Activated CD4-positive, alpha-beta T cell treated with anti-CD3 and anti-CD28 coated beads, Interleukin-2, amount 50 U/mL, for 4 hours (primary cell): Measurements from ENCODE around the gene CCS.
A peak's percentile ranks its signal among the peaks of the same experiment; 100 is the strongest.
"Not testable (repeated sequence)": the region's sequence is repeated elsewhere in the genome, so short reads cannot be mapped to it uniquely, and the experiment has no call there.

Experiments used
- DNase-seq, 2 experiments: peaks; one replicate each; pipeline ENCODE4 v3.0.0-alpha.2; 2020

The CCS gene

DNA sequence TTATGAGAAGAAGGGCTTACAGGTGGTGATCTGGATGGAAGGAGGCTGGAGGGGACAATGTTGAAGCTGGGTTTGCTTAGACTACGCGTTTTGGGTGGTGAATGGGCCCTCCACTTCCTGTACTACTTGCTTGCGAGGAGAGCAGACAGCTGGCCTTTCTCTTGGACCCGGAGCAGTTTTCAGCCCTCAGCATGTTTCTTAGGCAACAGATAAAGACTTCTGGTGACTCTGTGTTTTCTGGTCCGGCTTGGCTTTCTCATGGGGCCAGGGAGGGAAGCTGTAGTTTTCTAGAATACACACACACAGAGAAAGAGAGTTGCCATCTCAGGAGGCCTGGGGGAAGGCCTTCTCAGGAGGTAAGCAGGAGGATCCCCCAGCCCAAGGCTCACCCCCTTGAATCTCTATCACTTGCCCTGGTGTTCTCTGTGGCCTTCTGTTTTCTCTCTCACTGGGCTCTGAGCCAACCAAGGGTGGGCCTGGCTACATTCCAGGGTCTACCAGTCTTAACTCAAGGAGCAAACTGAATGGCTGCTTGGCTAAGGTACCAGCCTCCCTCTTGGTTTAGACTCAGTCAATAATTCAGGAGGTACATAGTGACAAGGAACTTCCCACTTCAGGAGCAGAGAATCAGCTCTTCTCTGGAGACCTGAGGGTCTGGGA is 2.4 kb downstream of the CCS start:
- no peak for DNase-seq

DNA sequence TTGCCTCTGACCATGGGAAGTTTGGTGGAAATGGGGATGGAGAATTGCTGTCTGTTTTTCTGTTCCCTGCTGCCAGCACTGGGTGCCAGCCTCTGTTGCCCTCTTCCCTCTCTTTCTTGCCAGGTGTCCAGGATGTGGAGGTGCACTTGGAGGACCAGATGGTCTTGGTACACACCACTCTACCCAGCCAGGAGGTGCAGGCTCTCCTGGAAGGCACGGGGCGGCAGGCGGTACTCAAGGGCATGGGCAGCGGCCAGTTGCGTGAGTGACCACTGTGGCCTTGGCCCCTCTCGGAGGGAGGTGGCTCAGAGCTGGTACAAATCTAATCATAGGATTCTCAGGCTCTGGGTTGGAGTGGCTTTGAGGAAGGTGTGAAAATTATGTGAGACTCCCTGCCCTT is 6.0 kb downstream of the CCS start:
- no peak for DNase-seq

DNA sequence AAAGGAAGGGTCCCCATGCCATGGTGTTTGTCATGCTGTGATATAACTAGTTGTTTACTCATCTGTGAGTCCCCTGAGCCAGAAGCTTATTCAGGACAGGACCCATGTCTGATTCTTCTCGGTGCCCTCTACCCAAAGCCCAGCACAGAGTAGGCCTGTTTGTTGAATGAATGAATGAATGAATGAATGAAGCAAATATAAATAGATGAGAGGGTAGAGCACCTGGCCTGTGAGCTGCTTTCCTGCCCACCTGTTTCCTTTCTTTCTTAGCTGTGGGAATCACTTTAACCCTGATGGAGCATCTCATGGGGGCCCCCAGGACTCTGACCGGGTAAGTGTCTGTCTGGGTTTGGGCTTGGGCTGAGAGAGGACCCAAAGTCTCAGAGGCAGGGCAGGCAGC is 7.2 kb downstream of the CCS start:
- DNase-seq, result no peak

DNA sequence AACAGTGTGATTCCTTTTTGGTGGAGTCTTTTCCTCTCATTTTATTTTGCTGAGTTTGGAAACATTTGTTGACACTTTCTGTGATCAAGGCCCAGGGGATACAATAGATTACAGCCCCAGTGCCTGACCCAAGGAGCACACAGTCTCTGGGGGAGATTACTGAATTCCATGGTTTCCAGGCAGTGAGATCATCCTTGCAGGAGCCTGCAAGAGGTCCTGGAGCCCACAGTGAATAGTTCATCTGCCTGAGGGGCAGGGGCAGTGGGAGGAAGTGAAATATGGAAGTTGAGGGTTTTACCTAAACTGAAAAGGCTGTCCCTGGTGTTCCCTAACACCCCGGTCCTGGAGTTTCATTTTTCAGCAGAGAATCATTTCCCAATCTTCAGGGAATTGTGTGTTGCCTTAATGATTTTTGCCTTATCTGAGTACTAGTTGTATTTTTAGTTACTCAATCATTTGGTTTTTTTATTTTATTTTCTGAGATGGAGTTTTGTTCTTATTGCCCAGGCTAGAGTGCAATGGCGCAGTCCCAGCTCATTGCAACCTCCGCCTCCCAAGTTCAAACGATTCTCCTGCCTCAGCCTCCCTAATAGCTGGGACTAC is 7.7 kb downstream of the CCS start:
- DNase-seq, result no peak

DNA sequence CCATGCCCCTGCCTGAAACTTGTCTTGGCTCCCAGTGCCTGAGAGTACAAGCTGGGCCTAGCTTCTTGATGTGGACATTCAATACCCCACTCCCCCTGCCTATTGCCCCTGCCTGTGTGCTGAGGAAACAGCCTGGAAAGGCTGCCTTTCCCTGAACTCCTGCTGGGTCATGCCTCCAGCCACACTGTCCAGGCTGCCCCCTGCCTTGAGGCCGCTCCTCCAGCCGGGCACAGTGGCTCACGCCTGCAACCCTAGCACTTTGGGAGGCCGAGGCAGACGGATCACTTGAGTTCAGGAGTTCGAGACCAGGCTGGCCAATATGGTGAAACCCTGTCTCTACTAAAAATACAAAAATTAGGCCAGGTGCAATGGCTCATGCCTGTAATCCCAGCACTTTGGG is 10.1 kb downstream of the CCS start:
- no peak for DNase-seq

DNA sequence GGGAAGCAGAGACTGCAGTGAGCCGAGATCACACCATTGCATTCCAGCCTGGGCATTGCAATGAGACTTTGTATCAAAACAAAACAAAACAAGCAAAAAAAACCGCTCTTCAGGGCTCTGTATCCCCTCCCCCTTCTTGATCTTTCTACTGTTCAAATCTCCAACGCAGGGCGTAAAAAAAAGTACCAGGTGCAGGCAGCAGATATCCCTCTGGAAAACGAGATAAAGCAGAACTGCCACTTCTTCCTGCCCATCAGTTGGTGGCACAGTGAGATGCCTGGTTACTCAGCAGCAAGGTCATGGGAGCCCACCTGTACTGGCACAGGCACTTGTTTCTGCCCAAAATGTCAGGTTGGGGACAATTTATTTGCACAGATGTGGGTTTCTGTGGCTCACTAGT is 11.2 kb downstream of the CCS start:
- no peak for DNase-seq

DNA sequence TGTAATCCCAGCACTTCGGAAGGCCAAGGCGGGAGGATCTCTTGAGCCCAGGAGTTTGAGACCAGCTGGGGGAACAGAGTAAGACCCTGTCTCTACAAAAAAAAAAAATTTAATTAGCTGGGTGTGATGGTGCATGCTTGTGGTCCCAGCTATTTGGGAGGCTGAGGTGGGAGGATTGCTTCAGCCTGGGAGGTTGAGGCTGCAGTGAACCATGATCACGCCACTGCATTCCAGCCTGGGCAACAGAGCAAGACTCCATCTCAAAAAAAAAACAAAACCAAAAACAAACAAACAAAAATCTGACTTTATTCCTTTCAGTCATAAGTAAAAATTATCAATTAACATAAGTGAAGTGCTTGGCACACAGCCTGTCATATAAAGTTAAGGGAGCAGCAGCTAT is 13.6 kb downstream of the CCS start:
- not testable (repeated sequence) for DNase-seq

DNA sequence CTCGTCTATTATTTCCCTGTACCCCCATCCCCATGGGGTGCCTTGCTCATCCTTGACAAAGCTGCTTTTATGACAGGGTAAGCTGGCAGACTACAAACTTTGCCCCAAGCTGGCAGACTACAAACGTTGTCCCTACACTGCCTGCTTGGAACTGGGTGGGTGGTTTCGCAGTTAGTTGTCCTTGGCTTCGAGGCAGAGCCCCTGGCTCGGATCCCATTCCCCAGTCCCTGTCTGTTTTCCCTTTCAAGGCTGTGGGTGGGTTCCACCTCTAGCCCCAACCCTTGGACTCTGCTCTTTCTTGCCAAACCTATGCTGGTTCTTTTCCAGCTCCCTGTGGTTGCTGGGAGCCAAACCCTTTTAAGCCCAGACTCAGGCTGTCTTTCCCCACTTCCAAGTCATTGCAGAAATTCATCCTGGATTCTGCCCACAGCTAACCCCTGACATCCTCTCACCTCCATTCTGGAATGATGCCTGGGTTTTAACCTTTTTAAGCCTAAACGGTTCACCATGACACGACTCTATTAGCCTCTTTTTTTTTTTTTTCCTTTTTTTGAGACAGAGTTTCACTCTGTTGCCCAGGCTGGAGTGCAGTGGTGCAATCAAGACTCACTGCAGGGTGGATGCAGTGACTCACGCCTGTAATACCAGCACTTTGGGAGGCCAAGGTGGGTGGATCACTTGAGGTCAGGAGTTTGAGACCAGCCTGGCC is 14.3 kb downstream of the CCS start:
- no peak for DNase-seq

DNA sequence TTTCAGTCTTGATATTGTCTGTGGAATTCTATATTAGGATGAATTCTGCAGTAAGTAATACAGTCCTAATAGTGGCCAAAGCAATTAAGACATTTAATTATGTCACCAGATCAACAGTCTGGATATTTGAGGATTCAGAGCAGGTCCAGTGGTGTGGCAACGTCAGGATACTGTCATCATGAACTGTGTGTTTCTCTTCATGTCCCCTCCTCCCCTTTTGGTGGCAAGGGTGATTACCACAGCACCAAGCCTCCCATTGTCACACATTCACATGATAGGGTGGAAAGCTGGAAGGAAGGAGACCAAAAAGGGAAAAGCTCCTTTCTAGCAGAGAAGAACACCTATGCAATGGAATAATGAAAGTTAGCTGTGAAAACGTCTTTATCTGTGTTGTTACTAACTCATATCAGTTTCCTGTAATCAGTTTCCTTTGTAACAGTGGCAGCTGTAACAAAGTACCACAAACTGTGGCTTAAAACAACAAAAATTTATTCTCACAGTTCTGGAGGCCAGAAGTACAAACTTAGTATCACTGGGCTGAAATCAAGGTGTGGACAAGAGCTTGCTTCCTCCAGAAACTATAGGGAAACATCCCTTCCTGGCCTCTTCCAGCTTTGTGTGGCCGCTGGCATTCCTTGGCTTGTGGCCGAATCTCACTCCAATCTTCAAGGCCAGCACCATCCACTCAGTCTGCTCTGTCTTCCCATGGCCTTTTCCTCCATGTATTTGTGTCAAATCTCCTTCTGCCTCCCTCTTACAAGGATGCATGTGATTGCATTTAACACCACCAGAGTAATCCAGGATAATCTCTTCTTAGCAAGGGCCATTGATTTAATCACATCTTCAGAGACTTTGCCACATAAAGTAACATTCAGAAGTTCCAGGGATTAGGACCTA is 17.0 kb downstream of the CCS start:
- DNase-seq, result no peak

DNA sequence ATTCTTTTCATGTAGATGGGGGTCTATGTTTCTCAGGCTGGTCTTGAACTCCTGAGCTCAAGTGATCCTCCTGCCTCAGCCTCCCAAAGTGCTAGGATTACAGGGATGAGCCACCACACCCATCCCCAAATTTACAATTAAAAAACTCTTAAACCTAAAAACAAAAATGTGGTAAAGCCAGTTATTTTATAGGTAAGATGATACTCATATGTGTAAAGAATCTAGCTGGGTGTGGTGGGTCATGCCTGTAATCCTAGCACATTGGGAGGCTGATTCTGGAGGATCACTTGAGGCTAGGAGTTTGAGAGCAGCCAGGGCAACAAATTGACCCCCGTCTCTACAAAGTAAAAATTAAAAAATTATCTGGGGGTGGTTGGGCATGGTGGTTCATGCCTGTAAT is 19.5 kb downstream of the CCS start:
- no peak for DNase-seq

DNA sequence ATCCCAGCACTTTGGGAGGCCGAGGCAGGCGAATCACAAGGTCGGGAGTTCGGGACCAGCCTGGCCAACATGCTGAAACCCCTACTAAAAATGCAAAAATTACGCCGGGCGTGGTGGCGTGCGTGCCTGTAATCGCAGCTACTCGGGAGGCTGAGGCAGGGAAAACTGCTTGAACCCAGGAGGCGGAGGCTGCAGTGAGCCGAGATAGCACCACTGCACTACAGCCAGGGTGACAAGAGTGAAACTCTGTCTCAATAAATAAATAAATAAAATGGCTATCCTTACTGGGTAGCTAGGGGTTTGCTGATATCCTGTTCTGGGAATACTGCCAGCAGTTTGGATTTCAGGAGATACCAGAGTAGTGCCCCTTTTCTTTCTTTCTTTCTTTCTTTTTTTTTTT is 21.1 kb downstream of the CCS start:
- DNase-seq, result no peak

DNA sequence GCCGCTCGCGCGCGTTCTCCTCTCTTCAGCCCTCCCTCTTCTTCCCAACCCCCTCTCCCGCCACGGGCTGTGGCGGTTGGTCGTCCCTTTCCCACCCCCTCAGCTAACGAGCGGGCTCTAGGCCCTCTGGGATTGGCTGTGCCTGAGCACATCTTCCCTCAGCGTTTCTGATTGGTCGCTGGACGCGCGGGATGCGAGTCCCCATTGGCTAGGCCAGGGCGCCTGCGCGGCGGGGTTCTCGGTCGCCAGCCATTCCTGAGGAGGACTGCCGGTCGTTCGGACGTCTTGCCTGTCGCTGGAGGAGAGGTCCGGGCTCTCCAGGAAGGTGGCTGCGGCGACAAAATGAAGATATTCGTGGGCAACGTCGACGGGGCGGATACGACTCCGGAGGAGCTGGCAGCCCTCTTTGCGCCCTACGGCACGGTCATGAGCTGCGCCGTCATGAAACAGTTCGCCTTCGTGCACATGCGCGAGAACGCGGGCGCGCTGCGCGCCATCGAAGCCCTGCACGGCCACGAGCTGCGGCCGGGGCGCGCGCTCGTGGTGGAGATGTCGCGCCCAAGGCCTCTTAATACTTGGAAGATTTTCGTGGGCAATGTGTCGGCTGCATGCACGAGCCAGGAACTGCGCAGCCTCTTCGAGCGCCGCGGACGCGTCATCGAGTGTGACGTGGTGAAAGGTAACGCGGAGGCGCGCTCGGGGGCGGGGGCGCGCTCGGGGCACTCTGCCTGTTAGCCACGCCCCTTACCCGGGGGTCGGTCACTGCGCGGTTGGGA is 23.6 kb downstream of the CCS start, which contains the start of gene RBM14:
TSS of gene RBM14 (plus strand) at position 252 of the 776 bp plus-strand sequence. CDS start at position 343, 91 bp downstream.
- peak; percentile 97 to 98 for DNase-seq

DNA sequence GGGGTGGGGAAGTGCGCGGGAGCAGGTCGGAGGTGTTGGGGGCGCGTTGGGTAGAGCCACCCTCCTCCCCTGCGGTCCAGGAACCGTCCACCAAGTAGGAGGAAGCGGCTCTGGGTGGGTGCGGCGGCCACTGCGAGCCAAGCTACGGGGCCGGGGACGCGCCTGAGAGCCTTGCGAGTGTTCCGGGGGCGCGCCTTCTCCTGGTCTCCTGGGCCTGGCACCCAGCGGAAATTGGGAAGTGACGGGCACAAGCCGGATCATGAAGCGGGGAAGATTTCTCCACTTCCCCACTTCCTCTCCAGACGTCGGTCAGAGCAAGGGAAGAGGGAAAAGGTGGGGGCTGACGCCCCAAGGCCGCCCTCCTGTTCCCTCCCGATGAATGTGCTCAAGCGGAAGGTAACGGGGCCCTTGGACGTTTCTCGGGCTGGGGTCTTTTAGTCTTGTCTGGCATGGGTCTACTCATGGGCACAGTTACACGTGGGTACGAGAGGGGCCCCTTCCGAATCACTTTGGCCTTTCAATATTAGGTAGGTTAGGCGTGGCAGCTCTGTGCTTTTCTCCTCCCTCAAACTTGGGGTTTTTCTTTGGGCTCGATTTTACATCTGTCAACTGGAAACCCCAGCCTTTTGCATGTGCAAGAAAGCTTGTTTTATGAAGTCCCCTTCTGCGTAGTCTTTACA is 24.3 kb downstream of the CCS start:
- DNase-seq, result no peak

DNA sequence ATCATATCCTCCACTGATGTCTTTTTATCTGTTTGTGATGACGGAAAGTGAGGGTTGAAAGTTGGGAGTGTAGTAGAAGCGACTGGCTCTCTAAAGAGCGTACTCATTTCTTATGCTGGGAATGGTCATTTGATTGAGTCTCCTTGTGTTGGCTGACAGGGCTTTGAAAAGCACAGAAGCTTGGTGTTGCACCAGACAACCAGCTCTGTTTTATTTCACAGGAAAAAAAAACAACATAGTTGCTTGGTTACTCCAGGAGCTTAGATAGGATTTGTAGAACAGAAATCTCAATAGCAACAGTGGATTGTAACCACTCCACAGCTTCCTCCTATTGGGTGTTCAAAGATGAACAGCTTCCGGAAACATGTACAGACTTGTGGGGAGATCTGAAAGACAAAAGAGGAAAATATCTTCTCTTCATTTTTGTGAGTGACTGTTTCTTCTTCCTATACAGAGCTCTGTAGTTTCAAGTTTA is 26.1 kb downstream of the CCS start:
- DNase-seq, result no peak

DNA sequence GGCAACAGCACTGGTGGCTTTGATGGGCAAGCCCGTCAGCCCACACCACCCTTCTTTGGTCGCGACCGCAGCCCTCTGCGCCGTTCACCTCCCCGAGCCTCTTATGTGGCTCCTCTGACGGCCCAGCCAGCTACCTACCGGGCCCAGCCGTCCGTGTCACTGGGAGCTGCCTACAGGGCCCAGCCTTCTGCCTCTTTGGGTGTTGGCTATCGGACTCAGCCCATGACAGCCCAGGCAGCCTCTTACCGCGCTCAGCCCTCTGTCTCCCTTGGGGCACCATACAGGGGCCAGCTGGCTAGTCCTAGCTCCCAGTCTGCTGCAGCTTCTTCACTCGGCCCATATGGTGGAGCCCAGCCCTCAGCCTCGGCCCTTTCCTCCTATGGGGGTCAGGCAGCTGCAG is 31.5 kb downstream of the CCS start:
- DNase-seq, result no peak

DNA sequence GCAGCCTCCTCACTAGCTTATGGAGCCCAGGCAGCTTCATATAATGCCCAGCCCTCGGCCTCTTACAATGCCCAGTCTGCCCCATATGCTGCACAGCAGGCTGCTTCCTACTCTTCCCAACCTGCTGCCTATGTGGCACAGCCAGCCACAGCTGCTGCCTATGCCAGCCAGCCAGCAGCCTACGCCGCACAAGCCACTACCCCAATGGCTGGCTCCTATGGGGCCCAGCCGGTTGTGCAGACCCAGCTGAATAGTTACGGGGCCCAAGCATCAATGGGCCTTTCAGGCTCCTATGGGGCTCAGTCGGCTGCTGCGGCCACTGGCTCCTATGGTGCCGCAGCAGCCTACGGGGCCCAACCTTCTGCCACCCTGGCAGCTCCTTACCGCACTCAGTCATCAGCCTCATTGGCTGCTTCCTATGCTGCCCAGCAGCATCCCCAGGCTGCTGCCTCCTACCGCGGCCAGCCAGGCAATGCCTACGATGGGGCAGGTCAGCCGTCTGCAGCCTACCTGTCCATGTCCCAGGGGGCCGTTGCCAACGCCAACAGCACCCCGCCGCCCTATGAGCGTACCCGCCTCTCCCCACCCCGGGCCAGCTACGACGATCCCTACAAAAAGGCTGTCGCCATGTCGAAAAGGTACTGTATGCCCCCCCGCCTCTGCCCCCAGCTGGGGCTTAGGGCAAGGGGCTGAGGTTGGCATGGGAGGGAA is 32.2 kb downstream of the CCS start:
- no peak for DNase-seq

DNA sequence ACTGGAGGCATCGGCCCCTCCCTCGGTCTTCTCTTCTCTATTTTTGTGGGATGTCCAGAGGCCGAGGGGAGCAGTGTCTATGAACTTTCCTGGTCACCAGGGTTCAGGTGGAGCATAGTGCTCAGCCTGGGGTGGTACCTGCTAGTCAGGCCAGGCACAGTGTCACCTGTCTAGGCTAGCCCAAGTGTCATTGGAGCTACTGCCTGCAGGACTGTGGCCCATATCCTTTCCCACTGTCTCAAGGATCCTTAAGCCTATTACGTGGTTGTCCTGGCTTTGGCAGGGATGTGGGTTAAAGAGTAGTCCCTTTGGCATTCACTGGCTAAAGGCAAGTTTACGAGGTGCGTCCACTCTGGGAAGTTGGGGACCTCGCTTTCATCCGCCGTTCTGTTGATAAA is 32.8 kb downstream of the CCS start:
- no peak for DNase-seq

DNA sequence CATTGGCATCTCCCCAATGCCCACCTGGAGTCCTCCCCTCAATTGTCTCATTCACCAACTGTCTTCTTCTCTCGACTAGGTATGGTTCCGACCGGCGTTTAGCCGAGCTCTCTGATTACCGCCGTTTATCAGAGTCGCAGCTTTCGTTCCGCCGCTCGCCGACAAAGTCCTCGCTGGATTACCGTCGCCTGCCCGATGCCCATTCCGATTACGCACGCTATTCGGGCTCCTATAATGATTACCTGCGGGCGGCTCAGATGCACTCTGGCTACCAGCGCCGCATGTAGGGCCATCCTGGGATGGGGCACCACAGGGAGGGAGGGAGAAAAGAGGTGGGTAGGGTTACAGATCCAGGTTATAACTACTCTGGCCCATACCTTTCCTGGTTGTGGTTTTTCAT is 33.4 kb downstream of the CCS start:
- DNase-seq, result no peak

DNA sequence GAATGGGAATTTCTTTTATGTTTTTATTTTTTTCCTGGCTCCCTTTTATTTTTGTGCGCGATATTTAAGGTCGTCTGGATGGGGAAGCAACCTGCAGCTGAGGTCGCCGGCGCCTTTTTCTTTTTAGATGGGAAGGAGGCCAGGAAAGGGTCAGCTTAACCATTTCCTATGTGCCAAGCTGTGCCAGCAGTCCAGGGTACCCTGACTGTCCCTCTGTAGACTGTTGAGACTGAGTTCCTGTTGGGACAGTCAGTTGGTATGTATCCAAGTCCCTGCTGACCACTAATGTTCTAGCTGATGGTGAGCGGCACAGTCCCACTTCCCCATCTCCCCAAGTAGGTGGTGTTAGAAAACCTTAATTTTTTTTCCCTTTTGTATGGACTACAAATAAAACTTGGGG is 33.9 kb downstream of the CCS start:
- no peak for DNase-seq

DNA sequence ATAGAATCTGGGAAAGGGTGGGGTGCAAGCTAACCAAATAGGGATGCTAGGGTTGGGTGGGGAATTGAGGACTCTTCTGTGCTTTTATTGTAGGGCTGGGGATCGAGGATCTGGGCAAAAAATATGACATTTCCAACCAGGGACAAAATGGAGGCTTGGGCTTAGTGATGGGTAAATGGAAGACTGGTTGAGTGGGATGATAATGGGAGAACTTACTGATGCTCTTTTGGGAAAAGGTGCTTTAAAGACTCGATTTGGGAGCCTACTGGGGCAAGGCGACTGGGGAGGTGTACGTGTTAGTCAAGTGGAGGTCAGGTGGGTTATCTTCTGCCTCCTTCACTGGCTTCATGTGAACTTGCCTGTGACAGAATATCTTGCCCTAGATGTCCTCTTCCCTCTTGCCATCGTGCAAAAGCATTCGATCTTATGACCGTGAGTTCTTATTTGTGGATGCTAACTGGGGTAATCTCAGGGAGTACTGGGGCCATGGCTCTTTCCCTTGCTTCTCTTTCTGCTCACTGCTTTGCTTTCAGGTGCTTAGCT is 35.1 kb downstream of the CCS start:
- DNase-seq, result no peak

DNA sequence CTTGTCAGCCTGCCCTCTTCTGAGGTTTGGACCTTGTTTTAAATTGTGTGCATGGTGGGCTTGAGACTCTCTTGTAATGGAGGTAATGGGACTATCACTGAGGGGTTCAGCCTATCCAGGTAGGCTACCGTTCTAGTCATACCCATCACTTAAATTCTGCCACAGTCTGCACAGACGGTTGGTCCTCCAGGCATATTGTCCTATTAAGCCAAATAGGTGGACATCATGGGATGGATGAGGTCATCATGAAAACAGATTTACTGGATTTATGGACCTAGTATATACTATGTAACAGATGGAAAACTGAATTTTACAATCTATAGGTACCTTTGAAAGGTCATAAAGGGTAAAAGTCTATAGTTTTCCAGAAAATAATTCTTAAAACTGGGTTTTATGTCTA is 36.4 kb downstream of the CCS start:
- no peak for DNase-seq
